ENCODE measurements around the gene NTSR1.

The NTSR1 gene

DNA sequence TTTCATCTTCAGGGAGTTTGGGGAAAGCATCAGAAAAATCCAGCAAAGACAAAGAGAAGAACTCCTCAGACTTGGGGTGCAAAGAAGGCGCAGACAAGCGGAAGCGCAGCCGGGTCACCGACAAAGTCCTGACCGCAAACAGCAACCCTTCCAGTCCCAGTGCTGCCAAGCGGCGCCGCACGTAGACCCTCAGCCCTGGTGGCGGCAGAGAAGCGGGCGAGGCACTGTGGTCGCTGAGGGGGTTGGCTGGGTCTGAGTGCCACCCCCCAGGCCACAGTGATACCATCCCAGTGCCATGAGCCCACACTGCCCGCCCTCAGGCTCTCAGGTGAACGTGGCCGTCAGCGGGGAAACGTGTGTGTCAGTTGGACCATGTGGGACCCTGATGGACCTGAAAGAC, 90.8 kb downstream of the NTSR1 start:
- DNase-seq (ENCODE audit: low read depth in 1 of 2, low spot score in 1 of 2), result no peak

DNA sequence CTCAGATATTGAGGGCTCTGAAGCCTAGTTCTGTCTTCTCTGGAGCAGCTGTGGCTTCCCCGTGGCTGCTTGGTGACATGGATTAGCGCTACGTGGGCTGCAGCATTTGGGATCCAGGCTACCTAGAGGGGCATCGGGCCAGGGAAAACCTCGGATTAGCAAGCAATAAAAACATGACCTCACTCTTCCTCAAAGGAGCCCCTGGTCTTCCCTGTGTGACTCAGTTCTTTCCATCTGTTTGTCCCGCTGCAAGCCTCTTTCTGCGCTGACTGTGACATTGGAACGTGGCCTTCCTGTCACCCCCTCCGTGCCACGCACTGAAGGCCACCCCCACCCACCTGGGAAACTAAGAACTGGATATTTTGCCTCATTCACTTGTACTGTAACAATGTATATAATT, 91.2 kb downstream of the NTSR1 start:
- no peak for DNase-seq (ENCODE audit: low read depth in 1 of 2, low spot score in 1 of 2)

DNA sequence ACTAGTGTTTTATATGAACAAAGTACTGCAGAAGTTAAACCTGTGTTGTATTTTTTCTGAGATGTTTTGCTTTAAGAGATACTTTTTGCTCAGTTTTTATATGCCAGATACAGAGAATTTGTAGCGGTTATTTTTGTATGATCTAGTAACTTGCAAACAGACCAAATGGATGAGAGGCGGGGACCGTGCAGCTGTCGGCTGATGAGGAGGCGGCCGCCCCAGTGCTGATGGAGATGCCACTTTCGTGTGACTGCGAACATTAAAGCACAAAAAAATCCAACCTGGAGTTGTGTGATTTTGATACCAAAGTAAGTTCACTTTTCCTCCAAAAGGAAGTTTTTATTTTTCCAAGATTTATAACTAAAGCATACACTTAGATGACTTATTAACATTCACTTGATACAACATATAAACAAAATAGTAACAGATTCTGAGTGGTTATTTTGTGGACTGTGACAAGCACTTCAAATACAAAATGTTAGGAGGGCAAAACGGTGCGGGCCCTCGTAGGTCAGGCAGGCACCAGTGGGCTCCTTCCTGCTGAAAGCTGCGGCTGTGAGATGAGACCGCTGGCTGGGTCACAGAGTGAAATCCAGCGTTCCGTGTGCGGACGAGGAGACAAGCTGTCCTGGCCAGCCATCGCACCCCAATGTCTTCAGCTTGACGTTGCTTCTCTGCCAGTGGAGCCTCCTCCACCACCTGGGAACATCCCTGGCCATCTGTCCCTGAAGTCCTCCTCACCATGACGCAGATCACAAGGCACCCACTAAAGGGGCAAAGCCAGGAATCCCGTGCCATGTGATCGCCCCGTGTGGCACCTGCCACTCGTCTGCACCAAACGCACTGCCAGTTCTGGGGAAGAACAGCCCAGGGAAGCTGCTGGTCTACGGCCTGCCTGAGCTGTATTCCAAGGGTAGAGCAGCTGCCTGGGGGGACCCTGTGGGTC, 92.0 kb downstream of the NTSR1 start:
- DNase-seq (ENCODE audit: low read depth in 1 of 2, low spot score in 1 of 2), result no peak

DNA sequence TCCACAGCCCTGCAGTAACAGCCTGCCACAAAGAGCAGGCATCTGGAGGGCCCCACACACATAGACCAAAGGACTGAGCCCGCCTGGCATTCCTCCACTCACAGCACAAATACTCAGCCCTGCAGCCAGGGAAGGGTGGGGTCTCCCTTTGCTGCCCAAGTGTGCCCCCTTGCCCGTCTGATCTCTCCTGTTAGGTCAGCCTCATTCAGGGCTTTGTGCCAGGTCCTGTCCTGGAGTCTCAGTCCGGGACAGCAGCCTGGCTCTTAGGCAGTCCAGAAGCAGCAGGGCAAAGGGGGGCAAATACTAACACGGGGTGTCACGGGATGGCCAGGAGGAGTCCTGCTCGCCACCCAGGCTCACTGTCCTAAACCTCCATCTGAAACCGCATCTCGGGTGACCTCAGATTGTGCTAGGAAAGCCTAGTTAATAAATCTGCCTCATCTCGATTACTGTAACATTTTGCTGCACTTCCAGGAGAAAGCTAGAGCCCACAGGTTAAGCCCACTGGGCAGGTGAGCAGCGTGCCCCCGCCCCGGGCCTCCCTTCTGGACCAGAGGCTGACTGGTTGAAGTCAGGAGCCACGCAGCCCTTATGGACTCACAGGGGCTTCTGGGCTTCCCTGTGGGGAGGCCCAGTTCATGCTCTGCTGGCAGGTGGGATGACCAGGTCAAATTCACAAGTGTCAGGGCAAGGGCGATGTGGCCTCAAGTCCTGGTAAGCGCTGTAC, 92.8 kb downstream of the NTSR1 start:
- DNase-seq (ENCODE audit: low read depth in 1 of 2, low spot score in 1 of 2), result no peak

DNA sequence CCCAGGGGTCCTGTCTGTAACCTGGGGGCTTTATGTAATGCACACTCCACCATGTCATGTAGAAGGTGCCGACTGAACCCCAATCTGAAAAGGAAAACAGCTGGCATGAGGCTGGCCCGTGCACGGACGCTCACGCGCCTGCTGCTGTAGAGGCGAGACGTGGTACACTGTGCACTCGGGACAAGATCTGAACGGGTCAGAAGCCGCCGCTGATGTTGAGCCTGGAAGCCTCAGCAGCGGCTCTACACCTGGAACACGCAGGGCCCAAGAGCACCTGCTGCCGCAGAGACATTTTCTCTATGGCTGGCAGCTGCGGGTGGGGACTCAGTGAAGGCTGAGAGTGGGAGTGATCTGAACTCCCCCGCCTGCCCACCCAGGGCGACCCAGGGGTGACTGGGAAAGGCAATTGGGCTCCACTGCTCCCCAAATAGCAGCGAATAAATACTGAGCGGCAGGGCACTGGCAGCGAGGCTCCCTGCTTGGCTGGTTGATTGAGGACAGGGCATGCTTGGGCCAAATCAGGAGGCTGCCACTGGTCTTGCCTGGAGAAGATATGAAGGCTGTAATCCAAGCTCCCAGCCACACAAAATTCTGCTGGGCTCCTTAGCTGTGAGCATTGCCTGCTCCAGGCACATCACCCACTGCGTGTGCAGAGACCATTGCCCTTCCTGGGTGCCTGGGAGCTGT, 93.5 kb downstream of the NTSR1 start:
- no peak for DNase-seq (ENCODE audit: low read depth in 1 of 2, low spot score in 1 of 2)

DNA sequence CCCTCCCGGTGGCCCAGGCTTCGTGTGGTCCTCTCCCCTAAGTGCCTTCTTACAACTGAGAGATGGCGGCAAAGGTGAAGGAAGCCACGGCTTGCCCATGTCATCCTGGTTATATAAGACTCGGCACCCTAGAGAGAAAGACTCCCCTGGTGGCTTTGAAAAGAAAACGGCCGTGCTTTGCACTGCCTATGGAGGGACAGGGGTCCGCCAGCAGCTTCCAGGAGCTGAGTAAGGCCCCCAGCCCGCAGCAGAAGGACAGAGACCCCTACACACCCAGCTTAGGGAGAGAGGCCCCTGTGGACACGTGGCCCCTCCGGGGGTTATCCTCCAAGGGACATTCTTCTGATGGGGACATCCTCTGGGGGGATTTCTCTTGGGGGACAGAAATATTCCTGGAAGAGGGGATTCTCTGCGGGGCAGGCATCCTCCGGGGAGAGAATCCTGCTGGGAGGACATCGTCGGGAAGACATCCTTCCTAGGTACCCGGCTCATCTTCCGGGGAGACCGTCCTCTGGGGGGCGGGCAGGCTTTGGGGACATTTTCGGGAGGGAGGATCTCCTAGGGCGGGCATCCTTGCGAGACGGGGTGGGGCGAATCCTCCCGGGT, 95.5 kb downstream of the NTSR1 start:
- DNase-seq (ENCODE audit: low read depth in 1 of 2, low spot score in 1 of 2), result no peak

DNA sequence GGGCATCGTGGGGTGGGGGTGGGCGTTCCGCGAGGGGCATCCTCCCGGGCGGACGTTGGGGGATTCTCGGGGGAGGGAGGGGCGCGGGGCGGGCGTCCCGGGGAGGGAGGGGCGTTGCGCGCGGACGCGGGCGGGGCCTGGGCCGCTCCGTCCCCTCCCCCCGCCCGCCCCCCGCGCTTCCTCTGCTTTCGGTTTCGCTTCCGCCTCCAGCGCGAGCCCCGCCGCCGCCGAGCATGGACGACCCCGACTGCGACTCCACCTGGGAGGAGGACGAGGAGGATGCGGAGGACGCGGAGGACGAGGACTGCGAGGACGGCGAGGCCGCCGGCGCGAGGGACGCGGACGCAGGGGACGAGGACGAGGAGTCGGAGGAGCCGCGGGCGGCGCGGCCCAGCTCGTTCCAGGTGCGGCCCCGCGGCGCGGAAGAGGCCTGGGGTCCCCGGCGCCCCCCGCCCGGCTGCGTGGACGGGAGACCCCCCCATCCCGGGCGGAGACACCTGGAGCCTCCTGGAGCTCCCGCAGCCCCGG, 96.1 kb downstream of the NTSR1 start, which contains the start of gene OGFR:
OGFR (plus strand) TSS at position 209 of the 528 bp plus-strand sequence; CDS start at position 234, 25 bp downstream.
- DNase-seq (ENCODE audit: low read depth in 1 of 2, low spot score in 1 of 2), result peak; percentile 42 to 58

DNA sequence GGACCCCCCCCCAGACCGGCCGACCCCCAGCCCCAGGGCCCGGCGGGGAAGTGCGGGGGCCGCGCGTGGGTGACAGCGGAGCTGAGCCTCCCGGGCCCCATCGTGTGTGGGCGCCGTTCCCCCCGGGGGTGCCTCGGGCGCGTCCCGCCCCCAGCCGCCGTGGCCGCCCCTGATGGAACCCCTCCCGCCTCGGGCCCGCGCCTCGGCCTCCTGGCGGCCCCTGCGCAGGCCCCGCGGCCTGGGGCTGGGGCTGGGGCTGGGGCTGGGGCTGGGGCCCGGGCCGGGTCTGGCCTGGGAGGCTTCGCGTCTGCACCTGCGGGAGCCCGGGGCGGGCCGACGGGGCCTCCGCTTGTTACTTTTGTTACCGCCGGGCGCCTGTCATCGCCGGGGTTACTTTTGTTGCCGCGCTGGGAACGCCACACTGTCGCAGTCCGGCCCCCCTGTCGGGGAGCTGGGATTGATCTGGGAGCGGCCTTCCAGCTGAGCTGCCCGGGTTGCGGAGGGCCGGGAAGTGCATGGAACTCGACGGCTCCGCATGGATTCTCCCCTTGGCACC, 96.6 kb downstream of the NTSR1 start:
- no peak for DNase-seq (ENCODE audit: low read depth in 1 of 2, low spot score in 1 of 2)

DNA sequence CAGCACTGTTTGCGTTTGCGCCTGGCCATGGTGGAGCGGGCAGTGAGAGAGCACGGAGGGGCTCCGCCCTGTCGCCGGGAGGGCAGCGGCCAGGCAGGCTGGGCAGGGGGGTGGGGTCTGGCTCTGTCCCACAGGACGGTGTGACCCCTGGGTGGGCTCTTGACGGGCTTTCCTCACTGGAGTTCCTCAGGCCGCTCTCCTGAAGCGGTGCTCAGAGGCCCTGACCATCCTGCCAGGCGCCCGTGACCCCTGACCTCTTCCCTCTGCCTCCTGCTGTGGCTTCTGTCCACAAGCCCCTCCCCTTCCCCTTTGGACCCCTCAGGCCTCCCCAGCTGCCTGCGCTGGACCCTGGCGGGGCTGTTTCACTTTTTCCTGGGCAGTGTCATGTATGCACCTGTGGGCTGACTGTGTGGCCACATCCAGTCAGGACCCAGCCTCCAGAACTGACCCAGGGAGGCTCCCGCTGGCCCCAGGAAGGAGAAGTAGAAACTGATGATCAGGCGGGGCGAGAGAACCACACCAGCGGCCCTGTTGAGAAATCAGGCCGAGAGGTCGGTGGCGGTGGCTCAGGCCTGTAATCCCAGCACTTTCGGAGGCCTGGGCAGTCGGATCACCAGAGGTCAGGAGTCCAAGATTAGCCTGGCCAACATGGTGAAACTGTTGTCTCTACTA, 97.2 kb downstream of the NTSR1 start:
- DNase-seq (ENCODE audit: low read depth in 1 of 2, low spot score in 1 of 2), result no peak

DNA sequence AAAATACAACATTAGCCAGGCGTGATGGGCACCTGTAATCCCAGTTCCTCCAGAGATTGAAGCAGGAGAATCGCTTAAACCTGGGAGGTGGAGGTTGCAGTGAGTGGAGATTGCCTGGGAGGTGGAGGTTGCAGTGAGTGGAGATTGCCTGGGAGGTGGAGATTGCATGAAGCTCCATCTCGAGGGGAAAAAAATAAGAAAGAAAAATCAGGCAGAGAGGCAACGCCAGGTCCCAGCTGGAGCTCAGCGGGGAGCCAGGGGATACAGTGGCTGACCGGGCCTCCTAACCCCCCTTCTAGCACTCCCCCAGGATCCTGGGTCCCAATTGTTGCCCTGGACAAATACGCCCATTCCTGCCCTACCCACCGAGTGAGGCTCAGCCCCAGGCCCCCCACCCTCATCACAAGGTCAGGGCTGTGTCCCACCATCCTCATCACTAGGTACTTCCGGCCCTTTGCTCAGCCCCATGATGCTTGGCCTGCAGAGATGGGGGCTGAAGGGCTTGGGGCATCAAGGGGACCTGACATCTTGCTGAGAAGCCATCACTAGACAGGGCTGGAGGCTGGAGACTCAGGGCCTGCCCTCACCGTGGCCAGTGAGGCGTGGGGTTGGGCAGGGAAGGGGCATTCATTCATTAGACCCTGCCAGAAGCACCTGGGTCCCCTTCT, 97.9 kb downstream of the NTSR1 start:
- DNase-seq (ENCODE audit: low read depth in 1 of 2, low spot score in 1 of 2), result no peak

DNA sequence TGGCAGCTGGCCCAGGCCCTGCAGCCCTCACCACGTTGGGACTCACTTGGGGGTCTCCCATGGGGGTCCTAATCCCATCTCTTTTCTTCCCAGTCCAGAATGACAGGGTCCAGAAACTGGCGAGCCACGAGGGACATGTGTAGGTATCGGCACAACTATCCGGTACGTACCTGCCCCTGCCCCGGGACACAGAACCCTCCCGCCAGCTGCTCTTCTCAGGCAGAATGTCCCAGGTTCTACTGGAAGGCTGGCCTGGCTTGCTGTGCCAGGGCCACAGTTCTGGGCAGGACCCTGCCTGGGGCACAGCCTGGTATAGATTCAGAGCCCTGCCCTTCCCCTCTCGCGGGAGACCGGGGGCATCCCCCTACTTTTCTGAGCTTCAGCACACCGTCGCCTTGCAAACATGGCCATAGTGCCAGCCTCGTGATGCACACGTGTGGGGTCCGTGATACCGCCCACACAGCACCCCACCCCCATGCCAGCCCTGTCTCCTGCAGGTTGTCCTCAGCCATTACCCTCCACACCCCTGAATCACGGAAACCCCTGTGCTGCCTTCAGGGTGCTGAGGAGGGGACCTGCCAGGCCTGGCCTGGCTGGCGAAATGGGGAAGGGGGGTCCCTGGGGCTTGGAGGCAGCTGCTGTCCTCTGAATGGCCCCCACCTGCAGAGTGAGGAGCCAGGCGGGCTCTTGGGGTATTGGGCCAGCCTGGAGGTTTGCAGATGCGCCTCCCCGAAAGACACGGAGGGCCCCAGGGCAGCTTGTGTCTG, 99.0 kb downstream of the NTSR1 start:
- no peak for DNase-seq (ENCODE audit: low read depth in 1 of 2, low spot score in 1 of 2)

DNA sequence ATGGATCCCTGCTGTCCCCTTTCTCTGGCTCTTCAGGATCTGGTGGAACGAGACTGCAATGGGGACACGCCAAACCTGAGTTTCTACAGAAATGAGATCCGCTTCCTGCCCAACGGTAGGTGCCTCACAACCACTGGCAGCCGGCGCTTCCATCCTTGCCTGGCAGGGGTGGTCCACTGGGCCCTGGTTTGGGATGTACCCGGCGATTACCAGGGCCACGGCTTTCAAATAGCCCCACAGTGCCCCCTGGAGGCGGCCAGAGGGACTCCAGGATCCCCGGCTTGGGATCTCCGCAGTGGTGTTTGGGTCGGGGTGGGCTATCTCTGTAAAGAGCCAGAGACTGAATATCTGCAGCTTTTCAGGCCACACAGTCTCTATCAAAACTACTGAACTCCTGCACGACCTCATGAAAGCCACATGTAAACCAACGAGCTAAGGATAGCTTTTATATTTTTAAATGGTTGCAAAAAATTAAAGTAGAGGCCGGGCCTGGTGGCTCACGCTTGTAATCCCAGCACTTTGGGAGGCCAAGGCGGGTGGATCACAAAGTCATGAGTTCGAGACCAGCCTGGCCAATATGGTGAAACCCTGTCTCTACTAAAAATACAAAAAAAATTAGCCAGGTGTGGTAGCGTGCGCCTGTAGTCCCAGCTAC, 99.7 kb downstream of the NTSR1 start:
- DNase-seq (ENCODE audit: low read depth in 1 of 2, low spot score in 1 of 2), result peak; percentile 61 to 68

DNA sequence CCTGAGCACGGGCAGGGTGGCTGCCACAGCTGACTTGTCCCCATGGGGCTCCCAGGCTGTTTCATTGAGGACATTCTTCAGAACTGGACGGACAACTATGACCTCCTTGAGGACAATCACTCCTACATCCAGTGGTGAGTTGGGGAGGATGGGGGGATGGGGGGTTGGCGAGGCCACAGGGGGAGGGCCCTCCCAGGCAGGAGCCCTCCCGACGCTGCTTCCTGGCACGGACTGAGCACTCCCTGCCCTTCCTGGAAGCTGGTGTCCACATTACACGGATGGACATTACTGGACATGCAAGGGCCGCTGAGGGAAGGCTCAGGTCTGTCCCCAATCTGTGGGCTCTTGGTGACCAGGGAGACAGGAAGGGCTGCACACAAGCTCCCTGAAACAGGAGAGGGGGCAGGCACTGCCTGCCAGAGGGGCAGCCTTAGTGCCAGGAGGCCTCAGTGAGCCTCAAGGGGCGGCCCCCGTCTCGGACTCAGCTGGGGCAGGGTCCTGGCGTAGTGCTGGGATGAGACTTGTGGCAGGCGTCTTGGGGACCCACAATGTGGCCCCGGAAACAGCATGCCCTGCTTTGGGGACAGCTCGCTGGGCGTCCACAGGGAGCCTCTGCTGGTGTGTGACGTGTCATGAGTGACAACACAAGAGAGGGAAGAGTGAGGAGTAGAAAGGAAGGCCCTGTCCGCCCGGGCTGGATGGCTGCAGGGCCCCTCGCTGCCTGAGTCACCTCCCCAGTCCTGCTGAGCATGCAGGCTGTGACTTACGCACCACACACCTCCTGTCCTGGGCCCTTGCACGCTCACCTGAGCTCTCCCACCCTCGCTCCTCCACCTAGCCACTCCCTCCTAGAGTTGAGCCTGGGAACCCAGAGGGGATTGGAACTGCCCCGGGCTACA, 101.1 kb downstream of the NTSR1 start:
- DNase-seq (ENCODE audit: low read depth in 1 of 2, low spot score in 1 of 2), result no peak

DNA sequence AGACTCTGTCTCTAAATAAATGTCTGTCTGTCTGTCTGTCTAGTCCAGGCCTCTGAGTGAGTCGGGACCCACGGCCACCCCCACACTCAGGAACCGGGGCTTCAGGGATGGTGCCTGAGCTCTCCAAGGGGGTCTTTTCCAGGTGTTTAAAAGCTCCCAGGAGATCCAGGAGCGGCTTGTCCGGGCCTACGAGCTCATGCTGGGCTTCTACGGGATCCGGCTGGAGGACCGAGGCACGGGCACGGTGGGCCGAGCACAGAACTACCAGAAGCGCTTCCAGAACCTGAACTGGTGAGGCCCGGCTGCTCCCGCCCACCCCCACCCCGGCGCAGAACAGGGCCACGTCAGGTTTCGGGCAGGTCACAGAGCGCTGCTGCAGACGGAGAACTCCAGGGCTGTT, 102.7 kb downstream of the NTSR1 start:
- no peak for DNase-seq (ENCODE audit: low read depth in 1 of 2, low spot score in 1 of 2)

DNA sequence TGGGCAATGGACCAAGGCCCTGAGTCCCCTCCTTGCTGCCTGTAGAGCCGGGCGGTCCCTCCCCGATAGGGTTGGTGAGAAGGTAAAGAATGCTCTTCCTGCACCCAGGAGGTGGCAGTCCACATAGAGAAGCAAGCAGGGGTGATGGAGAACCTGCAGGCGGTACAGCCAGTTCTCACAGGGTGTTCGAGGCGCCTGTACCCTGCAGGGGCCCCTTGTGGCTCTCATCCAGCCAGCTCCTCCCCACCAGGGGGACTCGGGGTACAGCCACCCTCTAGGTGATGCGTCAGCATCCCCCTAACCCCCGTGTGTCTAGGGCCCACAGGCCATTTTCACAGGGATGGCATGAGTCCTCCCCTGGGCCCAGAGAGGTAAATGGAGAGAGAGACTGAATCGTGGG, 103.1 kb downstream of the NTSR1 start:
- DNase-seq (ENCODE audit: low read depth in 1 of 2, low spot score in 1 of 2), result no peak

All from activated T-helper 1 cell treated with anti-CD3 and anti-CD28 coated beads, Interleukin-2, amount 50 U/mL, for 16 hours (primary cell).